ENCODE results near the gene PKP1.

Gene PKP1

DNA sequence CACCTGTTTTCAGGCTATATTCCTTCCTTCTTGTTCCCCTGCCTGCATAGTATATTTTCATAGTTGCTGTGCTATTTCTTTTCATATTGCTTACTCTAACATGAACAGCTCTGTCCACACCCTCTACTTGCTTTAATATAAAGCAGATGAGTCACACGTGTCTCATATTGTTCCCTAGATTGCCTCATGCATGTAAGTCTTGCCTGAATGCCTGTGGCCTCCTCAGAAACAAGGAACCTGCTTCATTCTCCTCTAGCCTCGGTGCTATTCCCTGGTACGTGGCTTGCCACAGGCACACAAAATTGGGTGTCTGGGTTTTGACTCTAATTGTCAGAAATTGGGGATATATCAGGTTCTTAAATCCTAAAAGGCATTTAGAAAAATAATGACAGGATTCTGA is 16.5 kb upstream of the PKP1 start:
- Mint-ChIP-seq H3K4me1 (ENCODE audit: low read depth) (no peaks in the 10 kb centered on the region), H3K36me3 (ENCODE audit: low read depth) (no peaks in the 10 kb centered on the region), H3K4me3 (no peak overlapping the region), H3K27me3 (ENCODE audit: low read depth) (peaks cover 14% of the 10 kb centered on the region), H3K27ac (no peak overlapping the region), H3K9me3 (no peaks in the 10 kb centered on the region)
- DNase-seq (ENCODE audit: low spot score) = no peak

DNA sequence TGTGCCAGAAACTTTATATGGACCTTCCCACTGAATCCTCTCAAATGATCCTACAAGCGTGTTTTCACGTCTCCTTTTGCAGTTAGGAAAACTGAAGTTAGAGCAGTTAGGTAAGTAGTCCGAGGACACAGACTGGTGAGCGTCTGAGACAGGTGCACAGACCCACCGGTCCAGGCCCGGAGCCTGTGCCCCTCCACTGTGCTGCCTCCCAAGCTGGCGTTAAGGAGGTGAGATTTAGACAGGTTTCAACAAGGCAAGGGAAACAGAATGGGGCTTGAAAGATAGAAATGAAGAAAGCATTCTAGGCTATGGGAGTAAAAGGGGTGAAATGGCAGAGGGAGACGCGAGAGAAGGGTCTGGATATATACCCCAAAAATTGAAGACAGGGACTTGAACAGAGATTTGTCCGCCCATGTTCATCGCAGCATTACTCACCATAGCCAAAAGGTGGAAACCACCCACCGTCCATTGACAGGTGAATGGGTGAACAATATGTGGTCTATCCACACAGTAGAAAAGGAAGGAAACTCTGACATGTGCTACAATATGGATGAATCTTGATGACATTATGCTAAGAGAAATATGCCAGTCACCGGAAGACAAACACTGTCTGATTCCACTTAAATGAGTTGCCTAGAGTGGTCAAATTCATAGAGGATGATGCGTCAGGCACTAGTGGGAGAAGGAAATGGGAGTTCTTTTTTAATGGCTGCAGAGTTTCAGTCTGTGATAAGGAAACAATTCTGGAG is 15.7 kb upstream of the PKP1 start:
- Mint-ChIP-seq H3K36me3 (ENCODE audit: low read depth) (no peaks in the 10 kb centered on the region), H3K27ac (no peak overlapping the region), H3K27me3 (ENCODE audit: low read depth) (peaks cover 14% of the 10 kb centered on the region), H3K9me3 (no peaks in the 10 kb centered on the region), H3K4me1 (ENCODE audit: low read depth) (no peaks in the 10 kb centered on the region), H3K4me3 (no peak overlapping the region)
- no peak for DNase-seq (ENCODE audit: low spot score)

DNA sequence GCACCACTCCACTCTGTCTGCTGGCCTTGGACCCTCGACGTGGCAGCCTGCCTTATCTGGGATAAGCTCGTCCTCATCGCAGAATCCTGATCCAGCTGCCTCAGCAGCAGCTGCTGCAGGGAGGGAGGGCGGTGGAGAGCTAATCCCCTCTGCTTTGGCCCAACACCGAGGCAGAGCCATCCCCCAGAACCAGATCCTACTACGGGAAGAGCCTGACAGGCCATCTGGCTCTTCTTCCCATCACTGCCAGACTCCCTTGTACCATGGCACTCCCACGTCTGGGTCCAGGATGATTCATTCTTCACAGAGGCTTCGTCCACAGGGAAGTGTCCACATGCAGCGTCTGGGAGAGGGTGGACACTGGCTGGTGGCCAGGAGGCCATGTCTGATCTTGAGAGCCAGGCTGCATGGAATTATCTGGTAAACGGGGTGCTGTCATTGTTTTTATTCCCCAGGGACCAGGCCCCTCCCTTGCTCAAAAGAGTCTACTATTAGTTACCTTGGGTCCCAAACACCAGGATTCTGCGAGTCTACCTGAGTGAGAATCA is 14.6 kb upstream of the PKP1 start:
- H3K27me3 Mint-ChIP-seq (ENCODE audit: low read depth) = peaks cover 14% of the 10 kb centered on the region
- H3K4me3 Mint-ChIP-seq = no peak overlapping the region

DNA sequence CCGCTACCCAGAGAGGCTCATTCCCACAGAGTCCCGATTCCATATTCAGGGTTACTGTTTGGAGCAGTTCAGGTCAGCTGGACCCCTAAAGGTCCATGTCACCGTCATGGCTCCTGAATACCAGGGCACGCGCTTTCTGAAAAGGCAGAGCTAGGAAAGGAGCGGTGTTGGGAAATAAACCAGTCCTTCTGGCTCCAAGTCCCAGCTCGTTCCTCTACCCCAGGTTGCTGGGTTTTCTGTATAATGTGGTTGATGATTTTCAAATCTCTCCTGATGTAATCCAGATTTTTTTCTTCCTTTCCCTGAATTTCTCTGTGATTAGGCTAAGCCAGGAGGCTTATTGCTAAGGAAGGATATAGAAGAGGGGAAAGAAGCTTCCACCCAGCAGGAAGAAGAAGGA is 14.0 kb upstream of the PKP1 start:
- H3K36me3 Mint-ChIP-seq (ENCODE audit: low read depth) = no peaks in the 10 kb centered on the region
- no peak overlapping the region for H3K27ac Mint-ChIP-seq
- H3K27me3 Mint-ChIP-seq (ENCODE audit: low read depth) = peaks cover 14% of the 10 kb centered on the region
- DNase-seq (ENCODE audit: low spot score) = no peak
- no peak overlapping the region for H3K4me3 Mint-ChIP-seq
- no peaks in the 10 kb centered on the region for H3K9me3 Mint-ChIP-seq
- H3K4me1 Mint-ChIP-seq (ENCODE audit: low read depth) = no peaks in the 10 kb centered on the region

More for the DNA sequence above, 14.6 kb upstream of the PKP1 start:
- DNase-seq (ENCODE audit: low spot score) = no peak
- no peaks in the 10 kb centered on the region for H3K36me3 Mint-ChIP-seq (ENCODE audit: low read depth)
- no peaks in the 10 kb centered on the region for H3K9me3 Mint-ChIP-seq
- no peaks in the 10 kb centered on the region for H3K4me1 Mint-ChIP-seq (ENCODE audit: low read depth)
- H3K27ac Mint-ChIP-seq = no peak overlapping the region

DNA sequence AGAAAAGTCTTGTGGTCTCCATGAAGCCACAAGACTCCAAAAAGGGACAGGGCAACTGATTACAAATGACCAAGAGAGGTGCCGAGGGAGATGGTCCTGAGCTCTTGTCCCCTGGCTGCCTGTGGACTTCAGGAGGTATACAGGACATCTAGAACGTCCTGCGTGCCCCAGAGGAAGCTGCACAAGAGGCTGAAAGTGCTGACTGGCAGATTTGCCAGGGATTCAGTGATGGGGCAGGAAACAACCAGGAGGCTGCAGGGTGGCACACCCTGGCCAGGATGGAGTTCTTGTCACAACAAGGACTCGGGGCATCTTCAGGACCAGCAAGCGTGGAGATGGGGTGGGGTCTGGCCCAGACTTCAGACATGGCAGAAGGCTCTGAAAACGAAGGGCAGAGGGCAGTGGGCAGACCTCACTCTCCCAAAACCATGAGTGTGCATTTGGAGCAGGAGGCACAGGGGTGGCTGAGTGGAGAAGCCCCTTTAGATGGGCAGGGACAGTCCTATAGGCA is 13.4 kb upstream of the PKP1 start:
- H3K9me3 Mint-ChIP-seq = no peaks in the 10 kb centered on the region

DNA sequence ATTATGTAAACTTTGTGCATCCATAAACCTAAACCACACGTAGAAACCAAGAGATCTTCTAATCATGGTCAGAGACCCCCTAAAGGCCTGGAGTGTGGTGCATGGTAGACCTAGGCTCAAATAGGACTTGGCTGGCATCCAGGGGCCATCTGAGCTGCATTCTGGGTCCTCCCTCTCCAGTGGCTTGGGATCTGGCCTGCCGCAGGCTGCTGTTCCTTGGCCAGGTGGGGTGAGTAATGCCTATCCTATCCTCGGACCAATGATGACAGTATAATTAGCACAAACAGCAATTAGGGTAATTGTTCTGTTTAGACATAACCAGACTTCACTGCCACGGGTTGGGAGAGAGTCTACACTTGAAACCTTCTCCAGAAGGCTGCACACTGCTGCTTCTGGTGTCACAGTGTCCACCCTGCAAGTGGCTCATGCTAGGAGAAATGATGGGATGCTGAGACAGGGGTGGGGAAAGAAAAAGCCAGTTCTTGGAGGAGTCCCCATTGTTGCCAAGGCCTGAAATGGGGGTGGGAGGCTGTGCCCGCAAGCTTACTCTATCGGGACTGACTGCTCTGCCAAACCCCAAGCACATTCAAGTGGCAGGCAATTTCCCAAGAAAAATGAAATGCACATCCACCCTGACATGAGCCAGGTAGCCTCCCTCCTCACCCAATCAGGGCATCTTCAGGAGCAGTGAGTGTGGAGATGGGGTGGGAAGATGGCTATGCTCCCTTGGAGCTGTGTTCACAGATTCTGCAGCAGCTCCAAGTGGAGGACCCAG is 12.5 kb upstream of the PKP1 start:
- DNase-seq (ENCODE audit: low spot score) = no peak
- no peaks in the 10 kb centered on the region for H3K36me3 Mint-ChIP-seq (ENCODE audit: low read depth)
- no peak overlapping the region for H3K27ac Mint-ChIP-seq
- no peak overlapping the region for H3K4me3 Mint-ChIP-seq
- peaks cover 11% of the 10 kb centered on the region for H3K27me3 Mint-ChIP-seq (ENCODE audit: low read depth)
- H3K4me1 Mint-ChIP-seq (ENCODE audit: low read depth) = no peaks in the 10 kb centered on the region
- no peaks in the 10 kb centered on the region for H3K9me3 Mint-ChIP-seq

More for the DNA sequence above, 13.4 kb upstream of the PKP1 start:
- Mint-ChIP-seq H3K27me3 (ENCODE audit: low read depth) (peaks cover 14% of the 10 kb centered on the region), H3K4me1 (ENCODE audit: low read depth) (no peaks in the 10 kb centered on the region), H3K36me3 (ENCODE audit: low read depth) (no peaks in the 10 kb centered on the region), H3K4me3 (no peak overlapping the region), H3K27ac (no peak overlapping the region)
- DNase-seq (ENCODE audit: low spot score) = no peak

DNA sequence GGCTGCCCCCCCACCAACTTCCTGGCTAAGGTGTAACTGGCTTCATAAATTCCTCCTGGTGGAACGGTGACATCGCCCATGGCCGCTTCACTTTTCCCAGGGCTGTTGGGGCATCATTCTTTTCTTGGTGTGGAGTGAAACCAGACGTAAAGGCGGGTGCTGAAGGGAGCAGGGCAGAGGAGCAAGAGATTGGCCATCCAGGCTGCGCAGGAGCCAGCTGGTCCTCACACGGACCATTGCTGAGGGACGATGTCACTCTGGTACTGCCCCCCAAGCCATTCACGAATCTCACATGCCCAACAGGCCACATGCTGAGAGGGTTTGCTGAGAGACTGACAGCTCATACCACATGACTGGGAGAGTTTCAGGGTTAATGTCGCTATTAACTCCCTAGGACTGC is 10.5 kb upstream of the PKP1 start:
- Mint-ChIP-seq H3K4me1 (ENCODE audit: low read depth) (no peaks in the 10 kb centered on the region), H3K27me3 (ENCODE audit: low read depth) (no peaks in the 10 kb centered on the region), H3K9me3 (no peaks in the 10 kb centered on the region)

DNA sequence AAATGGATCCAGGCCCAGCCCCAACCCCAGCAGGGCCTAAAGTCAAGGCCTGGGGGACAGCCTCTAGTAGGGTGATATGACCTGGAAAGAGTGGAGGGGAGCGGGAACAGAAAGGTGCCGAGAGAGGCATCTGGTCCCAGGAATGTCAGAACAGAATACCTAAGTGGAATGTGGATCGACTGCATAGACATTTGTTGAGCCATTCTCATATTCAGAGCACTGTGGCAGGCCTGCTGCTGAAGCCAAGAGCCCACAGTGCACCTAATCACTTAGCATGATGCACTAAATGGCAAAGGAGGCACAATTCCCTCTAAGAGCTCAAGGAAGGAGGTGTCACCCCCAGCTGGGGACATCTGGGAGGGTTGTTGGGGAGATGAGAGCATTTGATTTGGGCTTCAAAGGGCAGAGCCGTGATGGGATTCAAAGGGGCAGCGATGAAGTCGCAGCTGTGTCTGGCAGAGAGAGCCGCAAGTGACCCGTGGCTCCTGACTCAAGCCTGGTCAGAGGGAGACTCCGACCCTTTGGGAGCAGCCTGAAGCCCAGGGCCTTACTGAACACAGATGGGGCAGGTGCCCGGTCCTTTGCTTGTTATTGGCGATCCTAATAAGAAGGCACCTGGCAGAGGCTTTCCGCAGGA is 8.6 kb upstream of the PKP1 start:
- Mint-ChIP-seq H3K9me3 (no peaks in the 10 kb centered on the region), H3K4me1 (ENCODE audit: low read depth) (no peaks in the 10 kb centered on the region), H3K4me3 (no peak overlapping the region), H3K27me3 (ENCODE audit: low read depth) (peaks cover 8% of the 10 kb centered on the region), H3K36me3 (ENCODE audit: low read depth) (no peaks in the 10 kb centered on the region), H3K27ac (no peak overlapping the region)
- DNase-seq (ENCODE audit: low spot score) = no peak

More for the DNA sequence above, 10.5 kb upstream of the PKP1 start:
- DNase-seq (ENCODE audit: low spot score) = no peak
- no peaks in the 10 kb centered on the region for H3K36me3 Mint-ChIP-seq (ENCODE audit: low read depth)
- no peak overlapping the region for H3K4me3 Mint-ChIP-seq
- H3K27ac Mint-ChIP-seq = no peak overlapping the region

DNA sequence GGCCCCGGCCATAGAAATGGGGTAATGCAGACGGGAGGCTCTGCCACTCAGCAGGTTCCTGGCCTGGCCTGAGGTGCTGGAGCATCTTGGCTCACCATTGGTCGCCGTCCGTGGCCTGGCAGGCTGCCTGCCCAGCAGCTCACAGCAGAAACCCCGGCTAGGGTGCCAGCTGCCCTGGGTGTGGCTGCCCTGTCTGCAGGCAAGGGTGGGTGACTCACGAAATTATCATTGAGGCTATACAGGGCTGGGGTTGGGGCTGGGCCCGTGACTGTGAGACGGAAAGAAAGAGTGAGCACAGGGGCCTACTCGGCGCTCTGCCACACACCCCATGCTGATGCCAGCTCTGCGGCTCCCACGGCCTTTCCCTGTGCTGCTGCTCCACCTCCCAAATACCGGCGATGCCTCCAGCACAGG is 8.0 kb upstream of the PKP1 start:
- H3K9me3 Mint-ChIP-seq = no peaks in the 10 kb centered on the region
- no peaks in the 10 kb centered on the region for H3K36me3 Mint-ChIP-seq (ENCODE audit: low read depth)
- H3K4me1 Mint-ChIP-seq (ENCODE audit: low read depth) = no peaks in the 10 kb centered on the region
- no peak overlapping the region for H3K4me3 Mint-ChIP-seq
- no peak overlapping the region for H3K27ac Mint-ChIP-seq
- peaks cover 12% of the 10 kb centered on the region for H3K27me3 Mint-ChIP-seq (ENCODE audit: low read depth)
- DNase-seq (ENCODE audit: low spot score) = no peak

DNA sequence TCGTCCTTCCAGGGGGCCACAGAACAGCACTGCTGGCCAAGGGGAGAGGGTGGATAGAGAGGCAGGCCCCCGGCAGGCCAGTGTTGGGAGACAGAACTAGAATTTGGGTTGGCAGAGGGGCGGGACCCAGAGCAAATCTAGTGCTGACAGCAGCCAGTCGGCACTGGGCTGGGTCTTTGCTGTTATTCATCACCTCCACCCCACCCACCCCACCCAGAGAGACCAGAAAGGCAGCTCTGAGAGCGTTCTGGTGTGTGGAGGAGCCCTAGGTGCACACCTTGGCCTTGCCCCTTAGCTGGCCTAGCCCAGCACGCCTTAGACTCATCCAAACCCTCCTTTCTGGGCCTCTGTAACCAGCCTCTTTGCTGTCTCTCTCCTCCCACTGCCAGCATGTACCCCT is 6.4 kb upstream of the PKP1 start:
- Mint-ChIP-seq H3K27me3 (ENCODE audit: low read depth) (peaks cover 19% of the 10 kb centered on the region), H3K4me1 (ENCODE audit: low read depth) (no peaks in the 10 kb centered on the region), H3K36me3 (ENCODE audit: low read depth) (no peaks in the 10 kb centered on the region), H3K27ac (no peak overlapping the region), H3K4me3 (no peak overlapping the region), H3K9me3 (no peaks in the 10 kb centered on the region)
- no peak for DNase-seq (ENCODE audit: low spot score)

DNA sequence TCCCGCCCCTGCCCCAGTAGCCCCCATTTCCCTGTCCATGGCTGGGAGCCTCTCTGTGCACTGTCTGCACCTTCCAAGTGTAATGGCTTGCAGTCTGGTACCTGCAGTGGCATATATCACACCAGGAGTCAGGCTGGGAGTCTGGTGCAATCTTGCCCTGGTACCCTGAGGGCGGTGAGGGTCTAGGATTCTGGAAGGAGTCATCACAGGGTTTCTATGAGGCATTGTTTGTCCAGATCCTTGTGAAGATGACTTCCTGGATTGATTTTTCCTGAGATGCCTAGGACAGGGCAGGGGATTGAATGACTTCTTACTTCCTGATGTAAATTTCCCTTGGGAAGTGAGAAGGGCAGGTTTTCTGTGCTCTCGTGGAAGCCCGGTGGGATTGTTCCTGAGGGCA is 5.9 kb upstream of the PKP1 start:
- H3K27ac Mint-ChIP-seq = no peak overlapping the region
- no peak overlapping the region for H3K4me3 Mint-ChIP-seq
- no peaks in the 10 kb centered on the region for H3K4me1 Mint-ChIP-seq (ENCODE audit: low read depth)
- H3K36me3 Mint-ChIP-seq (ENCODE audit: low read depth) = no peaks in the 10 kb centered on the region
- H3K9me3 Mint-ChIP-seq = no peaks in the 10 kb centered on the region
- DNase-seq (ENCODE audit: low spot score) = no peak
- peaks cover 24% of the 10 kb centered on the region for H3K27me3 Mint-ChIP-seq (ENCODE audit: low read depth)

DNA sequence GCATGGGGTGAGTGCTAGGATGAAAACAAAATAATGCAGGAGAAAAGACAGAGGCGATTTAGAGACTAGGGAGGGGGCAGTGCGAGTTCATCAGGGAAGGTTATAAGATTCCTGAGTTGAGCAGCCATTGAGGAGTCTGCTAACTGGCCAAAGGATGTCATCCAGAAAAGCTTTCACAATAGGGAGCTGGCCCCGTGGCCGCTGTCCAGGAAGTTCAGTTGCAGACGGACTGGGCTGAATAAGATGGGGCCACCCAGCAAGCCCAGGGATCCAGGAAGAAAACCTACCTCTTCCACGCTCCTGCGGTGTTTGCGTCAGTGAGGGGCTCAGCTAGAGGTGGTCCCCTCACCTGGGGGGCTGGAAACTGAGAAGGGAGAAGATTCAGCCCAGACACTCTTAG is 4.0 kb upstream of the PKP1 start:
- Mint-ChIP-seq H3K36me3 (ENCODE audit: low read depth) (no peaks in the 10 kb centered on the region), H3K4me3 (no peak overlapping the region), H3K27ac (no peak overlapping the region), H3K27me3 (ENCODE audit: low read depth) (peaks cover 39% of the 10 kb centered on the region), H3K9me3 (no peaks in the 10 kb centered on the region), H3K4me1 (ENCODE audit: low read depth) (peaks cover 1% of the 10 kb centered on the region)
- DNase-seq (ENCODE audit: low spot score) = no peak

DNA sequence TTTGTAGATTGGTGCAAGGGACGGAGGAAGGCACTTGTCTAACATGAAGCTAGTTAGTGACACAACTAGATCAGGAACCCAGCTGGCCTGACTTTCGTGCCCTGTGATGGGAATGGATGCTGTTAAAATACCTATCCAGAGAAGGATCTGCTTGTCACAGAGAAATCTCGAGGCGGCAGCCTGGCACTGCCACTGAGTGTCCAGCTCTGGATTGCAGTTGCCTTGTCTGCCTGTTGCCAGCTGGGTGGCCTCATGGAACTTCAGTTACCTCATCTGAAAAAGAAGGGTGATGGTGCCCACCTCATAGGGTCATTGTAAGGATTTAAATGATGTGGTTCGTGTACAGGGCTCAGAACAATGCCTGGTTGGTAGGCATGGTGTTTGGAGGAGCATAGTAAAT is 2.4 kb upstream of the PKP1 start:
- H3K27me3 Mint-ChIP-seq (ENCODE audit: low read depth) = peaks cover 52% of the 10 kb centered on the region

DNA sequence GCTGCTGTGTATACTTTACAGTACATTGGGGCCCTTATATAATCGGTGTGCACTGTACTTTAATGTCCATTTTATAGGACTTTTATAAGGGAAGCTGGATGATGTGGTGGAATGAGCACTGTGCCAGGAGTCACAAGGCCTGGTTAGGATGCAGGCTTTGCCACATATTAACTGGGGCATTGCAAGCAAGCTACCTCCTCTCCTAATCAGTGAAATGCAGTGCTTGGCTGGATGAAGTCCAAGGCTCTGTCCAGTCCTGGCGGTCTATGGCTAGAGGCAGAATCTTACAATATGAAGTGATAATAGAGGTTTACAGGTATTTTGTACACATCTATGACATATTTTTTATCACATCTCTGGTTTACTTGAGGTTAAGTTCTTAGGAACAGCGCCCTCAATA is 1.7 kb upstream of the PKP1 start:
- Mint-ChIP-seq H3K9me3 (no peaks in the 10 kb centered on the region), H3K4me3 (no peak overlapping the region), H3K36me3 (ENCODE audit: low read depth) (no peaks in the 10 kb centered on the region), H3K4me1 (ENCODE audit: low read depth) (peaks cover 1% of the 10 kb centered on the region), H3K27ac (no peak overlapping the region), H3K27me3 (ENCODE audit: low read depth) (peaks cover 56% of the 10 kb centered on the region)
- DNase-seq (ENCODE audit: low spot score) = no peak

More for the DNA sequence above, 2.4 kb upstream of the PKP1 start:
- Mint-ChIP-seq H3K4me3 (no peak overlapping the region), H3K9me3 (no peaks in the 10 kb centered on the region), H3K27ac (no peak overlapping the region), H3K36me3 (ENCODE audit: low read depth) (no peaks in the 10 kb centered on the region), H3K4me1 (ENCODE audit: low read depth) (peaks cover 1% of the 10 kb centered on the region)
- DNase-seq (ENCODE audit: low spot score) = no peak

Measured in T-helper 2 cell treated with Interferon-gamma antibody and Interleukin-4, amounts not matched to agents 5 μg/mL and 100 μg/mL, for 36 hours (primary cell).